ENCODE results near the gene TBC1D26. TPM values are rescaled to one million over a fixed set of nuclear protein-coding genes. Genes with fewer than 3 reads are reported as not detected.
"Not testable (repeated sequence)": the region's sequence is repeated elsewhere in the genome, so short reads cannot be mapped to it uniquely, and the experiment has no call there.

Gene TBC1D26
- total RNA-seq, 1 donor from 2014 or later: 0.25 TPM

DNA sequence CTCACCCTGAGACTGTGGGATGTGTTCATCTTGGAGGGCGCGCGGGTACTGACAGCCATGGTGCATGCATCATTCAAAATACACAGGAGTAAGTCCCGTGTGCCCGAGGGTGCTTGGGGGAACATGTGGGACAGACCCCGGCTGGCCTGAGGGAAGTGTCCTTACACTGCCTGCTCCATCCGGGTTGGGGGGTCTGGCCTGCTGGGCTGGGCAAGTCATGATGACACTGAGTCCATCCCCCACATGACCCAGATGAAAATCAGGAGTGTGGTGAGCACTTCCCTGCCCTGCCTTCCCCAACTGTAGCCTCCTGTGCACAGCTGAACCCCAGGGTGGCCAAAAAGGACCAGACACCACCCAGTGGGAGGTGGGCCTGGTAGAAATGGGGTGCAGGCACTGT lies 10.8 kb downstream of the TBC1D26 start:
- intact Hi-C loops (cut with micrococcal nuclease): no loop called here

DNA sequence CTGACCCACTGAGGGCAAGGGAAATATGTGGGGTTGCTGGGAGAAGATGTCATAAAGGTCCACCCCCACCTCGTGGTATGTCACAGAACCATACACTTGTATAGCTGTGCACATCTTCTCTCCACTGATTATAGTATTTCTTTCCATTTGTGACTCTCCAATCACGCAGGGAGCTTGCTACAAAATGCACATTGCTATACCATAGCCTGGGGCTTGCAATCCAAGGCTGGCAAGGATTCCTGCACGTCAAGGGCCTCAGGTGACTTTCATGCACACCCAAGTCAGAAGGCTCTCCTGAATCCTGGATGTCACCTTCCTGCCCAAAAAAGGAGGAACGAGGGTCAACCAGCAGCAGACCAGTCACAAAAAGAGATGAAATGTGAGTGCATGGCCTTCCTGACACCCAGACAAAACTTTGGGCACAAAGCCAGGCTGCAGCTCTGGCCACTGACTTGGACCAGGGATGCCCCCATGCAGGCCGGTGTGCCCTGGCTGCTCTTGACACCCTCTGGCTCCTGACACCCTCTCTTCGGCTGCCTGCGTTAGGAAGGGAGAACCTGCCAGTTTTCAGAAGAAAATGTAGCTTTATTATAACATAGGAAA lies 12.1 kb downstream of the TBC1D26 start:
- intact Hi-C loops (cut with micrococcal nuclease): no loop called here

GRCh38 chr17:15744885-15745284 lies 12.8 kb downstream of the TBC1D26 start:
- intact Hi-C loops (cut with micrococcal nuclease): no loop called here

- intact Hi-C loops (cut with micrococcal nuclease): not testable (repeated sequence)
Measured at GRCh38 chr17:15749403-15749802, 17.3 kb downstream of the TBC1D26 start.

- intact Hi-C loops (cut with micrococcal nuclease): not testable (repeated sequence)
Measured at GRCh38 chr17:15768865-15769533, 36.9 kb downstream of the TBC1D26 start.

- intact Hi-C loops (cut with micrococcal nuclease): not testable (repeated sequence)
Measured at GRCh38 chr17:15770679-15771078, 38.6 kb downstream of the TBC1D26 start.

GRCh38 chr17:15776871-15777270 lies 44.8 kb downstream of the TBC1D26 start:
- intact Hi-C loops (cut with micrococcal nuclease): no loop called here

GRCh38 chr17:15777297-15777696 lies 45.2 kb downstream of the TBC1D26 start:
- intact Hi-C loops (cut with micrococcal nuclease): no loop called here

DNA sequence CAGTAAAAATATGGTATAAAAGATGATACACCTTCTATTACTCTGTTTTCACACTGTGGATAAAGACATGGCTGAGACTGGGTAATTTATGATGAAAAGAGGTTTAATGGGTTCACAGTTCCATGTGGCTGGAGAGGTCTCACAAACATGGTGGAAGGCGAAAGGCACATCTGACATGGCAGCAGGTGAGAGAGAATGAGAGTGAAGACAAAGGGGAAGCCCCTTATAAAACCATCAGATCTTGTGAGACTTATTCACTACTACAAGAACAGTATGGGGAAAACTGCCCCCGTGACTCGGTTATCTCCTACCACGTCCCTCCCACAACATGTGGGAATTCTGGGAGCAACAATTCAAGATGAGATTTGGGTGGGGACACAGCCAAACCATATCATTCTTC lies 45.6 kb downstream of the TBC1D26 start:
- intact Hi-C loops (cut with micrococcal nuclease): no loop called here

DNA sequence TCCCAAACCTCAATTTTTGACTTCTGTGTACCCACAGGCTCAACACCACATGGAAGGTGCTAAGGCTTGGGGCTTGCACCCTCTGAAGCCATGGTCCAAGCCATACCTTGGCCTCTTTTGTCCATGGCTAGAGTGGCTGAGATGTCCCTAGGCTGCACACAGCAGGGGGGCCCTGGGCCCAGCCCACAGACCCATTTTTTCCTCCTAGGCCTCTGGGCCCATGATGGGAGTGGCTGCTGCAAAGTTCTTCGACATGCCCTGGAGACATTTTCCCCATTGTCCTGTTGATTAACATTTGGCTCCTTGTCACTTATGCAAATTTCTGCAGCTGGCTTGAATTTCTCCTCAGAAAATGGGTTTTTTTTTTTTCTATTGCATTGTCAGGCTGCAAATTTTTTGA lies 47.0 kb downstream of the TBC1D26 start:
- intact Hi-C loops (cut with micrococcal nuclease): no loop called here

DNA sequence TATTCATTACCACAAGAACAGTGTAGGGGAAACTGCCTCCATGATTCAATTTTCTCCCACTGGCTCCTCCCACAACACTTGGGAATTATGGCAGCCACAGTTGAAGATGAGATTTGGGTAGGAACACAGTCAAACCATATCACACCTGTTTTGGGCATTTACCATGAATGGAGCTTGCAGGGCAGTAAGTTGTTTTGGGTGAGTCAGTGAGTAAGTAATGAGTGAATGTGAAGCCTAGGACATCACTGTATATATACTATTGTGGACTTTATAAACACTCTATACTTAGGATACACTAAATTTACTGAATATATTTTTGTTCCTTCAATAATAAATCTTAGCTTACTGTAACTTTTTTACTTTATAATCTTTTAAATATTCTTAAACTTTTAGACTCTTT lies 48.1 kb downstream of the TBC1D26 start:
- intact Hi-C loops (cut with micrococcal nuclease): no loop called here

GRCh38 chr17:15782866-15783265 lies 50.8 kb downstream of the TBC1D26 start:
- intact Hi-C loops (cut with micrococcal nuclease): no loop called here

DNA sequence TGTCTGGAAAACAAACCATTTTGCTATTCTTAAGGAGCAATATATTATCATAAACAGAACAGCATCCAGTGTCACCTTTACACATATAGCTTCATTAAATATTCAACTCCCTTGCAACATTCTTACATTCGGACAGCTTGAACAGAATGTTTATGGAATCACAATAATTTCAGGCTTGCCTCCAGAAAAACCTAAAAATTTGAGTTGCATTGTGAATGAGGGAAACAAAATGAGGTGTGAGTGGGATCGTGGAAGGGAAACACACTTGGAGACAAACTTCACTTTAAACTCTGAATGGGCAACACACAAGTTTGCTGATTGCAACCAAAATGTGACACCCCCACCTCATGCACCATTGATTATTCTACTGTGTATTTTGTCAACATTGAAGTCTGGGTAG lies 51.4 kb downstream of the TBC1D26 start:
- intact Hi-C loops (cut with micrococcal nuclease): no loop called here

- intact Hi-C loops (cut with micrococcal nuclease): not testable (repeated sequence)
Measured at GRCh38 chr17:15784351-15784750, 52.3 kb downstream of the TBC1D26 start.

- intact Hi-C loops (cut with micrococcal nuclease): not testable (repeated sequence)
Measured at GRCh38 chr17:15787363-15788075, 55.4 kb downstream of the TBC1D26 start.

- intact Hi-C loops (cut with micrococcal nuclease): not testable (repeated sequence)
Measured at GRCh38 chr17:15788365-15788764, 56.3 kb downstream of the TBC1D26 start.

Other genes with a start within 250 kb of the TBC1D26 start
- 15.1 and 18.4 TPM in 2 replicates for gene TVP23C, start 168.8 kb upstream of the TBC1D26 start, total RNA-seq
- 3.6 and 4.6 TPM in 2 replicates for gene FBXW10B, start 112.6 kb upstream of the TBC1D26 start, total RNA-seq
- gene TRIM16, start 48.0 kb upstream of the TBC1D26 start, total RNA-seq: 51.3 and 52.2 TPM in 2 replicates
- 22.5 and 32.7 TPM in 2 replicates for gene ZNF286A, start 32.5 kb upstream of the TBC1D26 start, total RNA-seq
- 0.12 and 0.20 TPM in 2 replicates for gene ADORA2B, start 212.8 kb downstream of the TBC1D26 start, total RNA-seq